Left hindlimb (tissue), 1 donor: ENCODE measurements around the gene PLA2G4D.

Experiments used
- DNase-seq: peaks from one replicate; pipeline ENCODE4 v3.0.0-alpha.2; 2018

Gene PLA2G4D

GRCh38 chr15:42094512-42094963 is at the start of gene PLA2G4D:
TSS of gene PLA2G4D (minus strand) at chr15:42094562. CDS start at chr15:42094459, 103 bp downstream.
- DNase-seq, result no peak

- DNase-seq, result no peak
Measured at GRCh38 chr15:42143356-42143755, 49.0 kb upstream of the PLA2G4D start.

- DNase-seq, result no peak
Measured at GRCh38 chr15:42141795-42142667, 47.7 kb upstream of the PLA2G4D start.

GRCh38 chr15:42141246-42141645 is 46.9 kb upstream of the PLA2G4D start:
- no peak for DNase-seq

GRCh38 chr15:42140383-42141070 is 46.2 kb upstream of the PLA2G4D start:
- DNase-seq, result no peak

GRCh38 chr15:42139596-42139995 is 45.2 kb upstream of the PLA2G4D start:
- DNase-seq, result no peak

- DNase-seq, result no peak
Measured at GRCh38 chr15:42138968-42139386, 44.6 kb upstream of the PLA2G4D start.

GRCh38 chr15:42138411-42138810 is 44.0 kb upstream of the PLA2G4D start:
- DNase-seq, result no peak

GRCh38 chr15:42137461-42138261 is 43.3 kb upstream of the PLA2G4D start:
- no peak for DNase-seq

- DNase-seq, result no peak
Measured at GRCh38 chr15:42136513-42136912, 42.2 kb upstream of the PLA2G4D start.

- DNase-seq, result no peak
Measured at GRCh38 chr15:42135351-42135750, 41.0 kb upstream of the PLA2G4D start.

- no peak for DNase-seq
Measured at GRCh38 chr15:42134617-42135245, 40.4 kb upstream of the PLA2G4D start.

- DNase-seq, result no peak
Measured at GRCh38 chr15:42133886-42134502, 39.6 kb upstream of the PLA2G4D start.

- DNase-seq, result no peak
Measured at GRCh38 chr15:42133356-42133755, 39.0 kb upstream of the PLA2G4D start.

GRCh38 chr15:42131826-42132806 is 37.8 kb upstream of the PLA2G4D start:
- DNase-seq, result no peak

- no peak for DNase-seq
Measured at GRCh38 chr15:42131006-42131405, 36.6 kb upstream of the PLA2G4D start.

GRCh38 chr15:42130246-42130986 is 36.1 kb upstream of the PLA2G4D start:
- DNase-seq, result no peak

GRCh38 chr15:42129364-42129763 is 35.0 kb upstream of the PLA2G4D start:
- no peak for DNase-seq

GRCh38 chr15:42128476-42128875 is 34.1 kb upstream of the PLA2G4D start:
- DNase-seq, result no peak

GRCh38 chr15:42123546-42123945 is 29.2 kb upstream of the PLA2G4D start:
- no peak for DNase-seq
